NCI-H2196 treated with DMSO at 0.1 percent for 48 hours (cell line): ENCODE results near the gene INHA.
A peak's percentile ranks its signal among the peaks of the same experiment; 100 is the strongest.

Experiments used
- DNase-seq: peaks from one replicate; lab custom pipeline; 2025; ENCODE audit not compliant: unreplicated experiment; lab: John Stamatoyannopoulos, UW

INHA gene, protein sequence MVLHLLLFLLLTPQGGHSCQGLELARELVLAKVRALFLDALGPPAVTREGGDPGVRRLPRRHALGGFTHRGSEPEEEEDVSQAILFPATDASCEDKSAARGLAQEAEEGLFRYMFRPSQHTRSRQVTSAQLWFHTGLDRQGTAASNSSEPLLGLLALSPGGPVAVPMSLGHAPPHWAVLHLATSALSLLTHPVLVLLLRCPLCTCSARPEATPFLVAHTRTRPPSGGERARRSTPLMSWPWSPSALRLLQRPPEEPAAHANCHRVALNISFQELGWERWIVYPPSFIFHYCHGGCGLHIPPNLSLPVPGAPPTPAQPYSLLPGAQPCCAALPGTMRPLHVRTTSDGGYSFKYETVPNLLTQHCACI

DNA sequence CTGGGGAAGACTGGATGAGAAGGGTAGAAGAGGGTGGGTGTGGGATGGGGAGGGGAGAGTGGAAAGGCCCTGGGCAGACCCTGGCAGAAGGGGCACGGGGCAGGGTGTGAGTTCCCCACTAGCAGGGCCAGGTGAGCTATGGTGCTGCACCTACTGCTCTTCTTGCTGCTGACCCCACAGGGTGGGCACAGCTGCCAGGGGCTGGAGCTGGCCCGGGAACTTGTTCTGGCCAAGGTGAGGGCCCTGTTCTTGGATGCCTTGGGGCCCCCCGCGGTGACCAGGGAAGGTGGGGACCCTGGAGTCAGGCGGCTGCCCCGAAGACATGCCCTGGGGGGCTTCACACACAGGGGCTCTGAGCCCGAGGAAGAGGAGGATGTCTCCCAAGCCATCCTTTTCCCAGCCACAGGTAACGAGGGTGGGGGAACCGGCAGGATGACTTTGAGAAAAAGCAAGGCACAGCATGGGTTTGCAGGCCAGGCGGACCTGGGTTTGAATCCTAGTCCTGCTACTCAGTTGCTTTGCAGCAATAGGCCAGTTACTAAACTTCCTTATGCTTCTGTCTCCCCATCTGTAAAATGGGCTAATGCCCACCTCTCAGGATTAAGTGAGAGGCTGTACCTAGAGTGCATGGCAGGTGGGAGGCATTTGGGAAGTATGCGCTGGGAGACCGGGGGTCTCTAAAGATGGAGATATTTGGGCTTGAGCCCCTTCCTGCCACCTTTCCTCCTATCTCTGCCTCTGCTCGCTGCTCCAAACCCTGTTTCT is at the start of gene INHA:
Gene INHA (plus strand): TSS at position 74 of the 765 bp plus-strand sequence. CDS start 65 bp downstream, at position 139.
- DNase-seq = no peak

DNA sequence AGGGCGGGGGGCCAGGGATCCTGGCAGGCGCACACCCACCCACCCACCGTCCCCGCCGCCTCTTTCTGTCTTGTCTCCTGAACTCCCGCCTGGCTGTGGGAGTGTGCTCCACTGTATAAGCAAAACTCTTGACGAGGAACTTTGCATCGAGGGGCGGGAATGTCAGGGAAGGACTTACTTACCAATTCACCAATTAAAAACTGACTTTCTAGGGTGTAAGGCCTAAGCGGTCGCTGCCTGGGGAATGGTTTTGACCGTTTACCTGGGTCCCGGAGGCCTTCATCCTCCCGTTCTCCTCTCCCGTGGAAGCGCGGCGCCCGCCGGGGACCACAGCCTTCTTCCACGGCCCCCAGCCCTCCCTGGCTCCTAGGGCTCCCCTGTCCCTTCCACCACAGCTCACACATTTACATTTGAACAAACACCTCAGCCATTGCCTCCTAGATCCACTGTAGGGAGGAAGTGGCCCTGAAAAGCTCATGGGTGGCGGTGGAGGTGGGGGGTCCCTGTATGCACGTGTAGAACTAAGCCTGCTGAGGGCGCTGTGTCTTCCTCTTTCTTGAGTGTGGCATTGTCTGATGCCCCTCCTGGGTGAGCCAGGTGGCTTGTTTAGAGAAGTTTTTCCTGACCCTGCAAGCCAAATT is 49.0 kb upstream of the INHA start:
- DNase-seq = no peak

DNA sequence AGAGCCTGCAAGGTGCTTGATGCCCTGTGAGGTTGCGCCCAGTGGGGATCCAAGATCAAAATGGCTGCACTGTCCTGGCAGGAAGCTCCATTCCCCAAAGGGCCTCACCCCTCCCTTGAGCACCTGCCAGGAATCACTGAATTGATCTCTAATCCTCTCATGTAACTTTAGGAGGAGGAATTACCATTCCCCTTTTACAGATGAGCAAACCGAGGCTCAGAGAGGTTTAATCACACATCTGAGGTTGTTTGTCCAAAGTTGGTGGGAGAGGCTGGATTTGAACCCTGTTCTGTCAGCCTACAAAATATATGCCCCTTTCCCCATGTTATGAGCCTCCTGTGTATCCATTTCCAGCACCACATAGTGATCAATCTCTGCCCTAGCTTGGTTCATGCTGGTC is 47.3 kb upstream of the INHA start:
- DNase-seq = no peak

DNA sequence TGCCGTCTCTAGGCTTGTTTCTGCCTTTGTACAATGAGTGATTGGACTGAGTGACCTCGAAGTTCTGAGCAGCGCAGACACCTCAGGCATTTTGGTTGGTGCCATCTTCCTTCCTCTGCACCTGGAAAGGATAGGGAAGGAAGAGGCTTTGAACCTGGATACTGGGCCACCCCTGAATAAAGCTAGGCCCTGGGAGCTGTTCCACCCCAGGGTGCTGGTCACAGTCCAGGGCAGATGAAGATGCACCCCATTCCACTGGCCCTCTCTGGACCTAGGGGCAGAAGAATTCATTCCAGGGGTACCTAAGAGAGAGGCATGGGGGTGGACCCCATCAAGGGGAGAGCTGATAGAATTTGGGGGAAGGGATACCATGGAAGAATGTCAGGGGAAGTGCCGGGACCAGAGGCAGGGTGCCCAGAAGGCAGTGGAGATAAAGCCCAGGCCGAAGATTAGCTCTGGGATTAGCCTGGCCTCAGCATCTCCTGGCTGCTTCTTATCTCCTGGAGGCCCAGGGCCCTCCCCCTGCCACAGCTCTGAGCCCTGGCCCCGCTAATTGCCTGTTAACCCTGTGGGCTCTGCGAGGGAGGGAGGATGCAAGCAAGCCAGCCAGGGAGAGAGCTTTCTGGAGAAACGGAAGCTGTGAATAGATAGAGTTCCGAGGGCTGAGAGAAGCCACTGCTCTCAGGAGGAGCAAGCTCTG is 46.4 kb upstream of the INHA start:
- DNase-seq = no peak

DNA sequence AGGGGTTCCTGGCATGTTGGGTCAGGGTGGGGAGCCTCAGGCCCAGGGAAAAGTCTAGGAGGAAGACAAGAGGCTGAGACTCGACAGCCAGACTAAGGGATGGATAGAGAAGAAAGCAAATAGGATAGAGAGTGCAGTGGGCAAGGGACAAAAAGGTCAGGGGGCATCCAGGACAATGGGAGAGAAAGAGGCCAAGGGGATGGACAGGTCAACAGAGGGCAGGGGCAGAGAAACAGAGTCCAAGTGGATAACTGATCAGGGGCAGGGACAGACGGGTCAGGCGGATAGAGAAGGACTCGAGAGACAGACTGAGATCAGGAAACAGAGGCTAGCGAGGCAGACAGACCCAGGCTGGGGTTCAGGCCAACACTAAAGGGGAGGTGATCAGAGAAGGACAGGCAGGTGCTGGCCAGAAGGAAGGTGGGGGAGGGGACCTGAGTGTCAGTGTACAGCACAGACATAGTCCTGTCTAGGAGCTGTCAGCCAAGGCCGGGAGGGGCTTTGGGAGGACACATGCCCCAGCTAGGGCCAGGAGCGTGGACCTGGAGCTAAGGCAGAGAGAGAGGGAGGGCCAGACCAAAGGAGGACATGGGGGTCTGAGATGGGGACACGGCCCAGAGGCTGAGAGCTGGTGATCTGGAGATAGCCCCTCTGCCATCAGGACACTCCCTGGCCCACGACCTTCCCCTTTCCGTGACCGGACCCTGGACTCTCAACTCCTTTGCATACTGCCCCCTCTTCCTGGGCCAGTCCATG is 45.6 kb upstream of the INHA start:
- no peak for DNase-seq

DNA sequence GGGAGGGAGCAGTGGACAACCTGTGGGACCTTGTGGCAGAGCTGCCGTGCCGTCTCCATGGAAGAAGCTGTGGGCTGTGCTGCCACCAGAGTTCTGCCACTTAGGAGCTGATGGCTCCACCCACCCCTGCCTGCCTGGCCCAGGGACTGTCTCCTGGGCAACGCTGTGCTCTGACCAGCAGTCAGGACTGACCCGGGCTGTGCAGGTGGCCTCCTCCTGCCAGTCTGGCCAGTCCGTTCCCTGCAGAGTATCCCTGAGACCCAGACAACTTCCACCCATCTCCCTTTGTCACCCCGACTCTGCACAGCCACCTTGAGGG is 45.1 kb upstream of the INHA start:
- peak; percentile 58 for DNase-seq

DNA sequence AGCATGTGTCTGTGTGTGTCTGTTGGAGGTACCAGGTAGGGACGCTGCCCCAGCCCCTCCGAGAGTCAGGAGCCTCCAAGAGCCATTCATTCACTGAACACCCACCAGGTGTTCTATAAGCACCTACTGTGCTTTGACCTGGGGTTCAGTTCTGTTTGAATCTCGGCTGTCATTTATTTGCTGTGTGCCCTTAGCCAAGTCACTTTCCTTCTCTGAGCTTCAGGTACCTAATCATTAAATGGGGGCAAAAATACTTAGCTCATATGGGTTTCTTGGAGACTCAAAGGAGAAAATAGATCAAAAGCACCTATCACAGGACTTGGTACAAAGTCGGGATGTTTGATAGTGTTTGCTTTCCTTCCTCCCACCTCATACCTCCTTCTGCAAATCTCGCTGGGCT is 44.6 kb upstream of the INHA start:
- DNase-seq = no peak

DNA sequence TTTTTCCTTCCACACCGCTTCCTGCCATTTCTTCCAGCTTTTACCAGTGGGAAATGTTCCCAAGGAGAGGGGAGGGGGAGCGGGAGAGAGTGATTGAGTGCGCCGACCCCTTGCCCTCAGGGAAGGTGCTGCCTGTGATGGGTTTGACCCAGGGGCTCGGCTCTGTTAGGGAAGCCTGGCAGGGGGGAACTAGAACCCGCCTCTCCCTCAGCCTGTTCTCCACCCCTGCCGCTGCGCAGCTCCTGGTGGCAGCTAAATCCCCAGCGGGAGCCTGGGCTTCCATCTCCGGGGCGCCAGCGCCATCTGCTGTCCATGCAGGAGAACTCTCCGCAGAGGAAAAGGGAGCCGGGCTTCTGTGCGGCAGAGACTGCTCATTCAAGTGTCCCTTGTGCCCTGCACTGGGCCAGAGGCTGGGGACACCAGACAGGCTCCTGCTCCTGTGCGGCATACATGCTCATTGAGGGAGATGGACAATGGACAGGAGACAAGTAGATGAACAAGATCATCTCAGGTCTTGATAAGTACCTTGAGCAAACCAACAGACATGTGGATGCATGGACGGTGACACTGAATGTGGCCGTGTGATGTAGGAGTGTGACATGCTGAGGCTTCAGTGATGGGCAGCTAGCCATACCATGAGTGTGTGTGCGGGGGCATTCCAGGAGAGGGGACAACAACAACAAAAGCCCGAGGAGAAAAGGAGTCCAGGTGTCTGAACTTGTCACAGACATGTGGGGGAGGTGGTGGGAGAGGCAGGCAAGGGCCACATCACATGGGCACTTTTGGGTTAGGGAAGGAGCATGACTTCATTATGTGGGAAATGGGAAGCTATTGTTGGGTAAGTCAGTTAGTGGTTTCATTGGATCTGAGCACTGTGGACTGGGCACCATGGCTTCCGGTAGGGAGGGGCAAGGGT is 41.8 kb upstream of the INHA start:
- peak; percentile 69 for DNase-seq

DNA sequence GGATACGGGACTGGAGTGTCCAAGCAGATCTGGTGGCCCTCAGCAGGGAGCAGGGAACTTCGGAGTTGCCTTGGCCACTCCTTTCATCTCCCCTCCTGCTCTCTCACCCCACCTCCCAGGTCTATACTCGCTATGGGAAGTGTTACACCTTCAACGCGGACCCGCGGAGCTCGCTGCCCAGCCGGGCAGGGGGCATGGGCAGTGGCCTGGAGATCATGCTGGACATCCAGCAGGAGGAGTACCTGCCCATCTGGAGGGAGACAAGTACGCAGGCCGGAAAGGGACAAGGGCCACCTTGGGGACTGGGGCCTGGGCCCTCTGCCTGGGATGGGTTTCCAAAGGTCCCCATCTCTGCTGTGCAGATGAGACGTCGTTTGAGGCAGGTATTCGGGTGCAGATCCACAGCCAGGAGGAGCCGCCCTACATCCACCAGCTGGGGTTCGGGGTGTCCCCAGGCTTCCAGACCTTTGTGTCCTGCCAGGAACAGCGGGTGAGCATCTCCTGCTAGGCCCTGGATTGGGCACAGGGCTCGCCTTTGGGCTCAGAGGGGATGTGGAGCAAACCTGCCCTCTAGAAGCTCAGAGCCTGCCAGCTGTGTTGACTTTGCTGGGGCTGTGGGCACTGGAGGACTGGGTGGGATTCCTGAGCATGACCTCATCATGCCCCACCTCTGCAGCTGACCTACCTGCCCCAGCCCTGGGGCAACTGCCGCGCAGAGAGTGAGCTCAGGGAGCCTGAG is 40.3 kb upstream of the INHA start:
- DNase-seq = peak; percentile 9

DNA sequence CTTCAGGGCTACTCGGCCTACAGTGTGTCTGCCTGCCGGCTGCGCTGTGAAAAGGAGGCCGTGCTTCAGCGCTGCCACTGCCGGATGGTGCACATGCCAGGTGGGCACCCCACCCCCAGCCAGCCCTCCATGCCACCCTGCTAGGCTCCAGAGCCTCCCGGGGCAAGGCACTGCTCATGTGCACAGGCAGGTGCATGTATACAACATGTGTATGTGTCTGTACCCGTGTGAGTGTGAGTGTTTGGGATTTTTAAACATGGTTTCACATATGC is 39.8 kb upstream of the INHA start:
- DNase-seq = no peak

DNA sequence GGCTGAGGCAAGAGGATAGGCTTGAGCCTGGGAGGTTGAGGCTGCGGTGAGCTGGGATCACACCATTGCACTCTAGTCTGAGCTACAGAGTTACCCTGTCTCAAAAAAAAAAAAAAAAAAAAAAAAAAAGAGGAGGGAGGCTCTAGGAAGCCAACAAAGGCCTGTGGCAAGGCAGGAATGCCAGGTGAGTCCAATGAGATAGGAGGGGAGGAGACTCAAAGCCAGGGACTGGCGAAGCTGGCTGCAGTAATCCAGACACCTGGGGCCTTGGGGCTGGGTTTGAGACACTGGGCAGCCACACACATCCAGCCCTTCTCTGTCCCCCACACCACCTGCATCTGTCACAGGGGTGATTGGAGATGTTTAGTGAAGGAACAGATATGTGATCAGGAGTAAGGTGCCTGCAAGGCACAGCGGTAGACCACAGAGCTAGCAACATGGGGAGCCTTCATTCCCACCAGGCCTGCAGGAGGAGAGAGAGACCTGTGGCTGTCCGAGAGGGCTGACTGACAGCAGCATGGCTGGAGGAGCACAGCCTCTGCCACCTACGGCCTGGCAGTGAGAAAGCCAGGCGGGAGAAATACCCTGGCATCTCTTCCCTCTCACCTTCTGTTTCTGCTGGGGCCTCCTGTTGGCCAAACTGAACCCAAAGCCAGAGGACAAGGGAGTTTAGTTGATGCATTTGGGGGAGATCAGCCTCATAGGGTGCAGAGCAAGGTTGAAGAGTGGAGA is 38.0 kb upstream of the INHA start:
- peak; percentile 31 for DNase-seq

DNA sequence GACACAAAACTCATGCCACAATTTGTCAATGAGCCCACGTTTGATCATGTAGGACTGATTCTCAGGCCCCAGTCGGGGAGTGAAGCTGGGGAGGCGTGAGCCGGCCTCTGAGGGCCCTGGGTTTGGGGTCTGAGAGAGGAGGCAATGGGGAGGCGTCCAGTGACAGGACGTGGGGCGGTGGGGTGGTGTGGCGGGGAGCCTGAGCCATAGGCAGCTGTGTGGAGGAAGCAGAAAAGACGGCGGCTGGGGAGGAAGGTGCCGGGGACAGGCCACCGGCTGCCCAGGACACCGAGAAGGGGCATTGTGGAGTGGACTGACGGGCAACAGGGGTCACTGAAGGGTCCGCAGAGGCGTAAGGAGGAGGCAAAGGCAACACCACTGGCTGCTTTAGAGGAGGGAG is 35.7 kb upstream of the INHA start:
- no peak for DNase-seq

DNA sequence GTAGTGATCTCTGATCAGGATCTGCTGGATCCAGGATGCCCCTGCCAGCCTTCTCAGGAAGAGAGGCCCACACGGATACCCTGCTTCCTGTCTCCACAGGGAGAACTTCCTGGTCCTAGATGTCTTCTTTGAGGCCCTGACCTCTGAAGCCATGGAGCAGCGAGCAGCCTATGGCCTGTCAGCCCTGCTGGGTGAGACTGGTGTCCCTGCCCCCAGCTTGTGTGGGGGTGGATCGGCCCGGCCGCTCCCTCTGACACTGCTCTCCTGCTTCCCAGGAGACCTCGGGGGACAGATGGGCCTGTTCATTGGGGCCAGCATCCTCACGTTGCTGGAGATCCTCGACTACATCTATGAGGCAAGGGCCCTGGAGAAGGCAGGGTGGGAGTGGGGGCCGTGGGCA is 35.1 kb upstream of the INHA start:
- DNase-seq = no peak

DNA sequence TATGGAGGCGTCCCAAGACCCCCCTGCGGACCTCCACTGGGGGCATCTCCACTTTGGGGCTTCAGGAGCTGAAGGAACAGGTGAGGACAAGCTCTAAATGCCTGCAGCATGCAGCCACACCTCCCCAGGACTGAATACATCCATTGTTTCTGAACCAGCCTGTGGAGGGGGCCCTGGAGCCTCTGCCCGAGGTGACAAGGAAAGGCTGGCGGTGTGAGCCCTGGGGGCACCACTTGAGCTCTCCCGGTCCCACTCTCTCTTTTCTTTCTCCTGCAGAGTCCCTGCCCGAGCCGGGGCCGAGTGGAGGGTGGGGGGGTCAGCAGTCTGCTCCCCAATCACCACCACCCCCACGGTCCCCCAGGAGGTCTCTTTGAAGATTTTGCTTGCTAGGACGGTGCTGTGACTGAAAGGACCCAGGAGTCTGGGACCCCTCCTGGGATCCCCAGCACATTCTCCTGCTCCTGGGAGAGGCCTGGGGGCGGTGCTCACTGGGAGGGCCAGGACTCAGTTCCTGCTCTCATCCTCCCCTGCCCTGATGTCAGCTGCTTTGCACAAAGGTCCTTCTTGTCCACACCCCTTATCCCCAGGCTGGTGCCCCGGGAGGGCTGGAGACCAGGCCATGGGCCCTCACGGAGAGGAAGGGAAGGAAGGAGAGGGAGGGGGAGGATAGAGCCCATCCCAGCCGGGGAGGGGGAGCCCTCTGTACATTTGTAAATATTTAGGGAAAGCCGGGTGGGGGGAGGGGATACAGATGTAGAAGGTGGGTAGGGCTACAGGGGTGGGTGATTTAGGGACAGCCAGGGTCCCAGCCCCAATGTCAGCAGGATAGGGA is 34.2 kb upstream of the INHA start:
- no peak for DNase-seq

DNA sequence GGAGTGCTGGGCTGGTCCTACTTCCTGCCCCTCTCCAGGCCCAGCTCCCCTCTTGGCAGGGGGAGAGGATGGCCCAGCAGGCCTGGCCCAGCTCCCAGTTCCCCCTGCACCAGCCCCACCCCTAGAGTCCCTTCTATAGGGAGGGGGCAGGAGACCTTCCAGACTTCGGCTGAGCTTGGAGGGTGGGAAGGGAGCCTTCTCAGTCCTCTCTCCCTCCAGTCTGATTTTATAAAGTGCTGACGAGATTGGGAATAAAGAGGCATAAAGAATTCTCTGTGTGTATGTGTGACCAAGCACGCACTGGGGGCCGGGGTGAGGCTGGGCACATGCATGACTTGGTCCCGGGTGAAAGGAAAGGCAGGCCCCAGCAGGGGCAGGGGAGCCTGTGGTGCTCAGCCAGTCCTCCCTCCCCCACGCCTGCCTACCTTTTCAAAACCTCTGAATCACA is 33.6 kb upstream of the INHA start:
- no peak for DNase-seq

DNA sequence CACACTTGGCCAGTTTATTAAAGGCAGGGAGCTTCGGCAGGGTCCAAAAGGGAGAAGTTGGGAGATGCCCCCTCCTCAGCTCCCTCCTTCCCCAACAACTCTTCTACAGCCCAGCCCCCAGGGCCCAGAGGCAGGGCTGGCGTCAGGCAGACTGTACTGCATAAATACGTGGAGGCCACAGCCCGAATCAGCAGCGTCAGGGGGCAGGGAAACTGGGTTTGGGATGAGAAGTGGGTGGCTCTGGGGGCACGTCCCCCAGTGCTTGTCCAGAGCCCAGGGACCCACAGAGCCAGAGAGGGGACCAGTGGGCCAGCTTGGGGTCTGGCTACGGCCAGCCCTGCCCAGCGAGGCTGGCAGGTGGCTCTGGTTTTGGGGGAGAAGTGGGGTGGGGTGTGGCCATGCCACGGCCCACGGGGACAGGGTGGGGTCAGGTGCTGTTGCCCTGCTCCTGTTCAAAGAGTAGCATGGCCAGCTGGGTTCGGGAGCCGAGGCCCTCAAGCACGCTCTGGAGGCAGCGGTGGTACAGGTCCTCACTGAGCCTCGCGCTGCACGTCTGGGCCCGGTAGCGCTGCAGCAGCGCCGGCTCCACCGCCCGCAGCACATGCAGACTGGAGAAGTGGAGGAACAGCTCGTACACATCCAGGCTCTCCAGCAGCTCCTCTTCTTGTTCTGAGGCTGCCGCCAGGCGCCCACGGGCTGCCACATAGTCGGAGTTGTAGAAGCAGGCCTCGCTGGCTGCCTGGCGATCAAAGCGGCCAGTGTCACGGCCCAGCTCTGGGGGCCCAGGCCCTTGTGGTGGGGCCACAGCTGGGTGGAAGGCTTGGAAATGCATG is 32.9 kb upstream of the INHA start:
- DNase-seq = no peak
